ENCODE results near the gene MUC4. TPM values are rescaled to one million over a fixed set of nuclear protein-coding genes. Genes with fewer than 3 reads are reported as not detected.

The MUC4 gene
- total RNA-seq, 1 experiment from 2014 or later = 0.36 TPM

GRCh38 chr3:195701042-195701915 is 110.5 kb downstream of the MUC4 start:
- TF ChIP-seq CTCF (IDR thresholded peaks at IDR 0.05; ENCODE audit: insufficient read depth in 1 of 2, low read depth in 1 of 2, low read length in 1 of 2, severe bottlenecking in 1 of 2, unreplicated experiment in 1 of 2) = no peak
- Histone ChIP-seq H3K4me3 (ENCODE audit: low read depth, low read length) (no peak overlapping the region), H3K4me1 (peaks cover 7% of the 10 kb centered on the region; the same call in 1 of the 2 replicates), H3K27me3 (replicated peaks; ENCODE audit: control insufficient read depth, insufficient read depth, low read length) (no peaks in the 10 kb centered on the region), H3K36me3 (ENCODE audit: control insufficient read depth, insufficient read depth, low read length) (no peaks in the 10 kb centered on the region), H3K9me3 (no peaks in the 10 kb centered on the region)
- Mint-ChIP-seq H3K27ac (ENCODE audit: unreplicated experiment) (peak overlapping the region; percentile 19), H3K27me3 (ENCODE audit: insufficient read depth, unreplicated experiment) (no peaks in the 10 kb centered on the region), H3K4me3 (ENCODE audit: unreplicated experiment) (no peak overlapping the region), H3K4me1 (ENCODE audit: low read depth, unreplicated experiment) (peaks cover 21% of the 10 kb centered on the region), H3K36me3 (ENCODE audit: insufficient read depth, unreplicated experiment) (peaks cover 34% of the 10 kb centered on the region), H3K9me3 (ENCODE audit: unreplicated experiment) (no peaks in the 10 kb centered on the region)
- no peak for DNase-seq
- CTCF ChIA-PET = no interaction called here
- POLR2A ChIA-PET = no interaction called here
- intact Hi-C loops (cut with micrococcal nuclease; ENCODE audit: unreplicated experiment) = no loop called here
- BruUV-seq (replicated peaks) = no TSS peak

DNA sequence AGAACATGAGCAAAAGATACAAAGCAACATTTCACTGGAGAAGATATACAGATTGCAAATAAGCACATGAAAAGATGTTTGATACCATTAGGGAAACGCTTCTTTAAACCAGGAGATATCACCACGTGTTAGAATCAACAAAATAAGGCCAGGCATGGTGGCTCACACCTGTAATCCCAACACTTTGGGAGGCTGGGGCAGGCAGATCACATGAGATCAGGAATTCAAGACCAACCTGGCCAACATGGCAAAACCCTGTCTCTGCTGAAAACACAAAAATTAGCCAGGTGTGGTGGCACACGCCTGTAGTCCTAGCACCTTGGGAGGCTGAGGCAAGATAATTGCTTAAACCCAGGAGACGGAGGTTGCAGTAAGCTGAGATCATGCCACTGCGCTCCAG is 111.4 kb downstream of the MUC4 start:
- TSS peak; percentile 4 for BruUV-seq (replicated peaks)
- no peaks in the 10 kb centered on the region for H3K9me3 Mint-ChIP-seq (ENCODE audit: unreplicated experiment)
- Histone ChIP-seq H3K36me3 (ENCODE audit: control insufficient read depth, insufficient read depth, low read length) (no peaks in the 10 kb centered on the region), H3K9me3 (no peaks in the 10 kb centered on the region), H3K4me1 (peaks cover 7% of the 10 kb centered on the region; the same call in 1 of the 2 replicates), H3K27me3 (replicated peaks; ENCODE audit: control insufficient read depth, insufficient read depth, low read length) (no peaks in the 10 kb centered on the region), H3K4me3 (ENCODE audit: low read depth, low read length) (no peak overlapping the region)
- H3K27me3 Mint-ChIP-seq (ENCODE audit: insufficient read depth, unreplicated experiment) = no peaks in the 10 kb centered on the region
- H3K4me3 Mint-ChIP-seq (ENCODE audit: unreplicated experiment) = no peak overlapping the region
- ChIA-PET CTCF (no interaction called here), POLR2A (interaction anchor here (0.6 kb wide), 1 partner anchor 80 kb away, joined by 6 read pairs; no protein-coding TSS in a partner anchor)
- no peak for DNase-seq
- H3K27ac Mint-ChIP-seq (ENCODE audit: unreplicated experiment) = no peak overlapping the region
- H3K36me3 Mint-ChIP-seq (ENCODE audit: insufficient read depth, unreplicated experiment) = peaks cover 38% of the 10 kb centered on the region
- H3K4me1 Mint-ChIP-seq (ENCODE audit: low read depth, unreplicated experiment) = peaks cover 13% of the 10 kb centered on the region
- intact Hi-C loops (cut with micrococcal nuclease; ENCODE audit: unreplicated experiment) = no loop called here
- no peak for TF ChIP-seq CTCF (IDR thresholded peaks at IDR 0.05; ENCODE audit: insufficient read depth in 1 of 2, low read depth in 1 of 2, low read length in 1 of 2, severe bottlenecking in 1 of 2, unreplicated experiment in 1 of 2)

- H3K9me3 Mint-ChIP-seq (ENCODE audit: unreplicated experiment) = no peaks in the 10 kb centered on the region
- no peaks in the 10 kb centered on the region for H3K27me3 Mint-ChIP-seq (ENCODE audit: insufficient read depth, unreplicated experiment)
- H3K27me3 ChIP-seq (replicated peaks; ENCODE audit: control insufficient read depth, insufficient read depth, low read length) = no peaks in the 10 kb centered on the region
- H3K4me1 Mint-ChIP-seq (ENCODE audit: low read depth, unreplicated experiment) = peaks cover 13% of the 10 kb centered on the region
- no peak for TF ChIP-seq CTCF (IDR thresholded peaks at IDR 0.05; ENCODE audit: insufficient read depth in 1 of 2, low read depth in 1 of 2, low read length in 1 of 2, severe bottlenecking in 1 of 2, unreplicated experiment in 1 of 2)
- no peak overlapping the region for H3K4me3 Mint-ChIP-seq (ENCODE audit: unreplicated experiment)
- POLR2A ChIA-PET = interaction anchor here (0.6 kb wide), 1 partner anchor 80 kb away, joined by 6 read pairs; no protein-coding TSS in a partner anchor
- no peak overlapping the region for H3K4me3 ChIP-seq (ENCODE audit: low read depth, low read length)
- no peaks in the 10 kb centered on the region for H3K9me3 ChIP-seq
- no peak overlapping the region for H3K27ac Mint-ChIP-seq (ENCODE audit: unreplicated experiment)
- peaks cover 38% of the 10 kb centered on the region for H3K36me3 Mint-ChIP-seq (ENCODE audit: insufficient read depth, unreplicated experiment)
- H3K4me1 ChIP-seq = peaks cover 7% of the 10 kb centered on the region; the same call in 1 of the 2 replicates
- intact Hi-C loops (cut with micrococcal nuclease; ENCODE audit: unreplicated experiment) = no loop called here
- no peaks in the 10 kb centered on the region for H3K36me3 ChIP-seq (ENCODE audit: control insufficient read depth, insufficient read depth, low read length)
- DNase-seq = no peak
- BruUV-seq (replicated peaks) = no TSS peak
- CTCF ChIA-PET = no interaction called here
These were observed 111.9 kb downstream of the MUC4 start for GRCh38 chr3:195699860-195700259.

Measured in Caco-2 (cell line).